ENCODE results near the gene SMARCAD1.

- TF ChIP-seq CTCF (IDR thresholded peaks at IDR 0.05) (no peak), PBX3 (IDR thresholded peaks at IDR 0.05) (no peak), SMC3 (IDR thresholded peaks at IDR 0.05; ENCODE audit: low read depth, low read length) (no peak), IRF3 (IDR thresholded peaks at IDR 0.05; ENCODE audit: low read depth, low read length) (no peak), NRF1 (IDR thresholded peaks at IDR 0.05; ENCODE audit: low read depth, low read length) (no peak), SIN3A (IDR thresholded peaks at IDR 0.05; ENCODE audit: borderline replicate concordance, low read depth, low read length) (no peak), REST (IDR thresholded peaks at IDR 0.05; ENCODE audit: low read depth, low read length) (no peak)
Observed at GRCh38 chr4:94169803-94170372, 37.8 kb upstream of the SMARCAD1 start.
